ENCODE measurements around the gene DYRK3. TPM values are rescaled to one million over a fixed set of nuclear protein-coding genes. Genes with fewer than 3 reads are reported as not detected.

The DYRK3 gene
- total and polyA plus RNA-seq, 9 of the 15 experiments (the other 6 are each of a cell fraction or from before 2014, with no cell fraction given): 4.5 to 33.7 (median 25.7) TPM

DNA sequence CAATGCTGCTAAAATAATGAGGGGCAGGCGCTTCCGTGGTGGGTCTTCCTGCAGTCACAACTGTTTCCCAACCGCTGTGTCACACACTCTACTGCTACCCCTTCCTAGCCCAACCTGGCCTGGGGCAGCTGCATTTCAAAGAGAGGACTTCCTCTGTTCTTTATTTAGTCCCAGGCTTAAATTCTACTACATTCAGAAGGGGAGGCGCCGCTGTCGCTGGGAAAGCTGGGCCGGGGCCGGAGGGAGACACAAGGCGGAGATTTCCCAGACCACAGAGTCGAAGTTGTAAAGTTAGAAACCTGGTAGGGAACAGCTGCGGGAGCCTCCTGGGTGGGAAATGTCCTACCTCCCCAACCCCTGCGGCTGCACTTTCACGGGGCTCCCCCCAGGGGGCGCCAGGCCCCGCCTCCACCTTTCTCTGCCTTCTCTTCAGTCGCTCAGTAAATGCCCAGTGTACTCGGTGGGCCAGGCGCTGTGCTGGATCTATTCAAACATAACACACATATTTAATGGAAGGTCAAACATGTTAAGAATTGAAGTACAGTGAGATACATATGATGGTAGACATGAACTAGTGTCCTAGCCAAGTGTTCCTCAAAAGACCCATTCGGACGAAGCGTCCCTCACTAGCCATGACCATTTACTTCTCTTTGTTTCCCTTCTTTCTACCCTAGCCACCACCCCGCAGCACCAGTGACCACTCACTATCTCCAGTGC lies 23.1 kb downstream of the DYRK3 start (continued):
- TF ChIP-seq, protein P1, sequence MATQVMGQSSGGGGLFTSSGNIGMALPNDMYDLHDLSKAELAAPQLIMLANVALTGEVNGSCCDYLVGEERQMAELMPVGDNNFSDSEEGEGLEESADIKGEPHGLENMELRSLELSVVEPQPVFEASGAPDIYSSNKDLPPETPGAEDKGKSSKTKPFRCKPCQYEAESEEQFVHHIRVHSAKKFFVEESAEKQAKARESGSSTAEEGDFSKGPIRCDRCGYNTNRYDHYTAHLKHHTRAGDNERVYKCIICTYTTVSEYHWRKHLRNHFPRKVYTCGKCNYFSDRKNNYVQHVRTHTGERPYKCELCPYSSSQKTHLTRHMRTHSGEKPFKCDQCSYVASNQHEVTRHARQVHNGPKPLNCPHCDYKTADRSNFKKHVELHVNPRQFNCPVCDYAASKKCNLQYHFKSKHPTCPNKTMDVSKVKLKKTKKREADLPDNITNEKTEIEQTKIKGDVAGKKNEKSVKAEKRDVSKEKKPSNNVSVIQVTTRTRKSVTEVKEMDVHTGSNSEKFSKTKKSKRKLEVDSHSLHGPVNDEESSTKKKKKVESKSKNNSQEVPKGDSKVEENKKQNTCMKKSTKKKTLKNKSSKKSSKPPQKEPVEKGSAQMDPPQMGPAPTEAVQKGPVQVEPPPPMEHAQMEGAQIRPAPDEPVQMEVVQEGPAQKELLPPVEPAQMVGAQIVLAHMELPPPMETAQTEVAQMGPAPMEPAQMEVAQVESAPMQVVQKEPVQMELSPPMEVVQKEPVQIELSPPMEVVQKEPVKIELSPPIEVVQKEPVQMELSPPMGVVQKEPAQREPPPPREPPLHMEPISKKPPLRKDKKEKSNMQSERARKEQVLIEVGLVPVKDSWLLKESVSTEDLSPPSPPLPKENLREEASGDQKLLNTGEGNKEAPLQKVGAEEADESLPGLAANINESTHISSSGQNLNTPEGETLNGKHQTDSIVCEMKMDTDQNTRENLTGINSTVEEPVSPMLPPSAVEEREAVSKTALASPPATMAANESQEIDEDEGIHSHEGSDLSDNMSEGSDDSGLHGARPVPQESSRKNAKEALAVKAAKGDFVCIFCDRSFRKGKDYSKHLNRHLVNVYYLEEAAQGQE (IDR thresholded peaks at IDR 0.05; ENCODE audit: borderline replicate concordance): peak; percentile 71
- TF ChIP-seq, protein P1 (CRISPR knock-in tag; IDR thresholded peaks at IDR 0.05; ENCODE audit: low read depth): no peak
- TF ChIP-seq HDAC3 (IDR thresholded peaks at IDR 0.05; ENCODE audit: borderline replicate concordance, partially characterized antibody) (no peak), BRCA1 (IDR thresholded peaks at IDR 0.05) (no peak), BRCA1 (CRISPR knock-in tag; IDR thresholded peaks at IDR 0.05) (no peak), ZKSCAN8 (CRISPR knock-in tag; IDR thresholded peaks at IDR 0.05) (no peak), ZNF12 (CRISPR knock-in tag; IDR thresholded peaks at IDR 0.05) (no peak), ZNF282 (CRISPR knock-in tag; IDR thresholded peaks at IDR 0.05) (no peak), E2F3 (CRISPR knock-in tag; IDR thresholded peaks at IDR 0.05) (no peak), CXXC5 (CRISPR knock-in tag; IDR thresholded peaks at IDR 0.05) (peak; percentile 54), NFIC (IDR thresholded peaks at IDR 0.05) (peak; percentile 15; the same call in 1 of the 2 replicates), MIER1 (IDR thresholded peaks at IDR 0.05; ENCODE audit: low read depth) (no peak), SP2 (IDR thresholded peaks at IDR 0.05; ENCODE audit: extremely low read depth, low read depth, low read length, poor library complexity, severe bottlenecking) (no peak), POLR3G (IDR thresholded peaks at IDR 0.05; ENCODE audit: extremely low read depth, insufficient read length, insufficient replicate concordance) (no peak), SLC30A9 (CRISPR knock-in tag; IDR thresholded peaks at IDR 0.05) (no peak), SREBF2 (CRISPR knock-in tag; IDR thresholded peaks at IDR 0.05) (no peak), NCOA2 (IDR thresholded peaks at IDR 0.05; ENCODE audit: partially characterized antibody in 2 of 2) (no peak)
- TF ChIP-seq, protein P2, sequence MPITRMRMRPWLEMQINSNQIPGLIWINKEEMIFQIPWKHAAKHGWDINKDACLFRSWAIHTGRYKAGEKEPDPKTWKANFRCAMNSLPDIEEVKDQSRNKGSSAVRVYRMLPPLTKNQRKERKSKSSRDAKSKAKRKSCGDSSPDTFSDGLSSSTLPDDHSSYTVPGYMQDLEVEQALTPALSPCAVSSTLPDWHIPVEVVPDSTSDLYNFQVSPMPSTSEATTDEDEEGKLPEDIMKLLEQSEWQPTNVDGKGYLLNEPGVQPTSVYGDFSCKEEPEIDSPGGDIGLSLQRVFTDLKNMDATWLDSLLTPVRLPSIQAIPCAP (CRISPR knock-in tag; IDR thresholded peaks at IDR 0.05; ENCODE audit: borderline replicate concordance): no peak
- TF ChIP-seq, protein P3, sequence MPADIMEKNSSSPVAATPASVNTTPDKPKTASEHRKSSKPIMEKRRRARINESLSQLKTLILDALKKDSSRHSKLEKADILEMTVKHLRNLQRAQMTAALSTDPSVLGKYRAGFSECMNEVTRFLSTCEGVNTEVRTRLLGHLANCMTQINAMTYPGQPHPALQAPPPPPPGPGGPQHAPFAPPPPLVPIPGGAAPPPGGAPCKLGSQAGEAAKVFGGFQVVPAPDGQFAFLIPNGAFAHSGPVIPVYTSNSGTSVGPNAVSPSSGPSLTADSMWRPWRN (IDR thresholded peaks at IDR 0.05; ENCODE audit: low read depth): no peak
- TF ChIP-seq, protein P4, sequence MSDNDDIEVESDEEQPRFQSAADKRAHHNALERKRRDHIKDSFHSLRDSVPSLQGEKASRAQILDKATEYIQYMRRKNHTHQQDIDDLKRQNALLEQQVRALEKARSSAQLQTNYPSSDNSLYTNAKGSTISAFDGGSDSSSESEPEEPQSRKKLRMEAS (CRISPR knock-in tag; IDR thresholded peaks at IDR 0.05): no peak
